Embryonic facial prominence (tissue), 1 donor: Measurements from ENCODE around the gene BTBD9.

ENCODE experiments used
- DNase-seq: peaks from one replicate; pipeline ENCODE4 v3.0.0-alpha.2; 2016; ENCODE audit errors: extremely low spot score

Gene BTBD9

GRCh38 chr6:38346291-38347079, 293.2 kb downstream of the BTBD9 start:
- DNase-seq = no peak

GRCh38 chr6:38345586-38345985, 294.1 kb downstream of the BTBD9 start:
- DNase-seq = no peak

GRCh38 chr6:38341496-38341895, 298.2 kb downstream of the BTBD9 start:
- DNase-seq = no peak

- no peak for DNase-seq
These were observed 299.8 kb downstream of the BTBD9 start for GRCh38 chr6:38339914-38340313.

GRCh38 chr6:38337819-38338465, 301.8 kb downstream of the BTBD9 start:
- no peak for DNase-seq

GRCh38 chr6:38336922-38337321, 302.8 kb downstream of the BTBD9 start:
- DNase-seq = no peak

- DNase-seq = no peak
These were observed 312.9 kb downstream of the BTBD9 start for GRCh38 chr6:38326837-38327236.

- DNase-seq = no peak
These were observed 316.5 kb downstream of the BTBD9 start for GRCh38 chr6:38323216-38323615.

- no peak for DNase-seq
These were observed 317.6 kb downstream of the BTBD9 start for GRCh38 chr6:38322138-38322537.

- no peak for DNase-seq
These were observed 318.9 kb downstream of the BTBD9 start for GRCh38 chr6:38320843-38321242.

- no peak for DNase-seq
These were observed 319.4 kb downstream of the BTBD9 start for GRCh38 chr6:38320358-38320757.

GRCh38 chr6:38319256-38320212, 320.2 kb downstream of the BTBD9 start:
- DNase-seq = no peak

- no peak for DNase-seq
These were observed 323.4 kb downstream of the BTBD9 start for GRCh38 chr6:38316099-38316868.

- no peak for DNase-seq
These were observed 328.5 kb downstream of the BTBD9 start for GRCh38 chr6:38311201-38311600.

GRCh38 chr6:38310061-38310460, 329.7 kb downstream of the BTBD9 start:
- no peak for DNase-seq

- no peak for DNase-seq
These were observed 332.0 kb downstream of the BTBD9 start for GRCh38 chr6:38307740-38308139.

GRCh38 chr6:38306931-38307330, 332.8 kb downstream of the BTBD9 start:
- DNase-seq = no peak

- no peak for DNase-seq
These were observed 333.6 kb downstream of the BTBD9 start for GRCh38 chr6:38305995-38306681.

GRCh38 chr6:38302838-38303237, 336.9 kb downstream of the BTBD9 start:
- no peak for DNase-seq

- no peak for DNase-seq
These were observed 337.6 kb downstream of the BTBD9 start for GRCh38 chr6:38302081-38302480.
